Measurements from ENCODE around the gene ZBTB7C. TPM values are rescaled to one million over a fixed set of nuclear protein-coding genes. Genes with fewer than 3 reads are reported as not detected.

The ZBTB7C gene
- total and polyA plus RNA-seq, 9 of the 15 experiments (the other 6 are each of a cell fraction or from before 2014, with no cell fraction given): not detected

DNA sequence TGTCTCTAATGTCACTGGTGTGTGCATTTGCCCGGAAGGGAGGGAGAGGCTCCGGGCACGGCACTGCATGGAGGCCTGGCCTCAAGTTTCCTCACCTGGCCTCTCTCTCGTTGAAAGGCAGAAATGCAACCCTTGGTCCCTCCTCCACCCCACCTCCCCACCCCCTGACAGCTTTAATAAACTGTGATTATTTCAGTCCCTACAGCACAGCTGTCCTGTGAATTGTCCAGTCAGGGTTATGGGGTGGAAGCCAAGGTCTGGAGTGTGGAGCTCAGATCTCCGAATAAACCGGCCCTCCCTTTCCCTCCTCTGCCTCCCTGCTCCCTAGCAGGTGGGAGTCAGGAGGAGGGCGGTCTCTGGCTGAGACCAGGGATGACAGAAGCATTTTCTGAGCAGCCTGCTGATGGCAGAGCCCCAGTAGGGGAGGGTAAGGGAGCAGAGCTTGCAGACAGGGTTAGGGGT lies 279.5 kb downstream of the ZBTB7C start (continued):
- TF ChIP-seq, protein P1, sequence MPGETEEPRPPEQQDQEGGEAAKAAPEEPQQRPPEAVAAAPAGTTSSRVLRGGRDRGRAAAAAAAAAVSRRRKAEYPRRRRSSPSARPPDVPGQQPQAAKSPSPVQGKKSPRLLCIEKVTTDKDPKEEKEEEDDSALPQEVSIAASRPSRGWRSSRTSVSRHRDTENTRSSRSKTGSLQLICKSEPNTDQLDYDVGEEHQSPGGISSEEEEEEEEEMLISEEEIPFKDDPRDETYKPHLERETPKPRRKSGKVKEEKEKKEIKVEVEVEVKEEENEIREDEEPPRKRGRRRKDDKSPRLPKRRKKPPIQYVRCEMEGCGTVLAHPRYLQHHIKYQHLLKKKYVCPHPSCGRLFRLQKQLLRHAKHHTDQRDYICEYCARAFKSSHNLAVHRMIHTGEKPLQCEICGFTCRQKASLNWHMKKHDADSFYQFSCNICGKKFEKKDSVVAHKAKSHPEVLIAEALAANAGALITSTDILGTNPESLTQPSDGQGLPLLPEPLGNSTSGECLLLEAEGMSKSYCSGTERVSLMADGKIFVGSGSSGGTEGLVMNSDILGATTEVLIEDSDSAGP (CRISPR knock-in tag; IDR thresholded peaks at IDR 0.05): no peak

DNA sequence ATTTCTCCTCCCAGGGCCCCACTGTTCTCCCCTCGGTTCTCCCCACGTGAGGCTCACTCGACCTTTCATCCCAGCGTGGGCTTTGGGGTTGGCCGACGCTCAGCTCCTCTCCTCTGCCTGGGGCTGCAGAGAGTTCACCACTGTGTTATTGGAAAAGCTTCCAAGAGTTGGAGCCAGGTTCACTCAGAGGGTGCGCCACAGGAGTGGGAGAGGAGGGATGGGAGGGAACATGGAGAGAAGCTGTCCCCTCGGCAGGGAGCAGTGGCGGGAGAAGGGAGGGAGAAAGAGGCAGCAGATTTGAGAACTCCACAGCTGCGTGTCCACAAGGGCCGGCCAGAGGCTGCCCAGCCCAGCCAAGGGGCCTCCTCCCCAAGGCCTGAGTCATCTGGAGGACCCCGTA lies 281.6 kb downstream of the ZBTB7C start:
- Histone ChIP-seq H3K27me3 (ENCODE audit: control insufficient read depth in 2 of 2, insufficient read depth in 2 of 2, low read length in 2 of 2) (peaks cover 0 to 13% of the 10 kb centered on the region in 2 experiments; a peak in 2 of 5 replicates), H3K9me3 (replicated peaks; ENCODE audit: control insufficient read depth, insufficient read depth, low read depth, low read length) (no peaks in the 10 kb centered on the region), H3K4me3 (no peak overlapping the region), H4K20me1 (replicated peaks; ENCODE audit: control insufficient read depth, insufficient read depth, low read length) (no peaks in the 10 kb centered on the region), H3K4me2 (ENCODE audit: insufficient read depth, low read length) (no peak overlapping the region), H2AFZ (ENCODE audit: low read depth, low read length) (no peak overlapping the region), H3K9ac (ENCODE audit: insufficient read depth in 1 of 2, low read depth in 2 of 2, low read length in 2 of 2) (no peak overlapping the region), H3K79me2 (ENCODE audit: control insufficient read depth, insufficient read depth, low read length) (no peaks in the 10 kb centered on the region), H3K27ac (ENCODE audit: extremely low read depth, low read depth, low read length) (no peak overlapping the region), H3K4me1 (replicated peaks in 1 of 2; ENCODE audit: control insufficient read depth in 2 of 2, insufficient read depth in 2 of 2, low read length in 2 of 2) (no peaks in the 10 kb centered on the region), H3K36me3 (ENCODE audit: control insufficient read depth, insufficient read depth, low read length) (no peaks in the 10 kb centered on the region), H3K9me1 (ENCODE audit: control insufficient read depth, insufficient read depth, low read length) (no peaks in the 10 kb centered on the region)
- in situ Hi-C loops (cut with MboI) (no loop called here), intact Hi-C loops (cut with micrococcal nuclease) (no loop called here)
- DNase-seq (ENCODE audit: extremely low read depth in 1 of 4, low spot score in 3 of 4) (no peak), FAIRE-seq (no peak), ATAC-seq (no peak)
- no TSS peak for BruUV-seq (replicated peaks)
- WGBS (ENCODE audit: insufficient coverage, low coverage, missing lambda C conversion rate): no CpG with 5 or more reads among the region's 12 CpGs
- POLR2A ChIA-PET: no interaction called here
- CTCF ChIA-PET (ENCODE audit: low intra/inter-chr PET ratio): no interaction called here
- TF ChIP-seq CBFB (CRISPR knock-in tag; IDR thresholded peaks at IDR 0.05): no peak
- TF ChIP-seq NUFIP1 (IDR thresholded peaks at IDR 0.05; ENCODE audit: partially characterized antibody): no peak
- TF ChIP-seq, protein P2, sequence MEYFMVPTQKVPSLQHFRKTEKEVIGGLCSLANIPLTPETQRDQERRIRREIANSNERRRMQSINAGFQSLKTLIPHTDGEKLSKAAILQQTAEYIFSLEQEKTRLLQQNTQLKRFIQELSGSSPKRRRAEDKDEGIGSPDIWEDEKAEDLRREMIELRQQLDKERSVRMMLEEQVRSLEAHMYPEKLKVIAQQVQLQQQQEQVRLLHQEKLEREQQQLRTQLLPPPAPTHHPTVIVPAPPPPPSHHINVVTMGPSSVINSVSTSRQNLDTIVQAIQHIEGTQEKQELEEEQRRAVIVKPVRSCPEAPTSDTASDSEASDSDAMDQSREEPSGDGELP (CRISPR knock-in tag; IDR thresholded peaks at IDR 0.05; ENCODE audit: borderline replicate concordance): no peak
- TF ChIP-seq FOS (IDR thresholded peaks at IDR 0.05; ENCODE audit: extremely low read depth, insufficient read length): no peak
- TF ChIP-seq, protein P3, sequence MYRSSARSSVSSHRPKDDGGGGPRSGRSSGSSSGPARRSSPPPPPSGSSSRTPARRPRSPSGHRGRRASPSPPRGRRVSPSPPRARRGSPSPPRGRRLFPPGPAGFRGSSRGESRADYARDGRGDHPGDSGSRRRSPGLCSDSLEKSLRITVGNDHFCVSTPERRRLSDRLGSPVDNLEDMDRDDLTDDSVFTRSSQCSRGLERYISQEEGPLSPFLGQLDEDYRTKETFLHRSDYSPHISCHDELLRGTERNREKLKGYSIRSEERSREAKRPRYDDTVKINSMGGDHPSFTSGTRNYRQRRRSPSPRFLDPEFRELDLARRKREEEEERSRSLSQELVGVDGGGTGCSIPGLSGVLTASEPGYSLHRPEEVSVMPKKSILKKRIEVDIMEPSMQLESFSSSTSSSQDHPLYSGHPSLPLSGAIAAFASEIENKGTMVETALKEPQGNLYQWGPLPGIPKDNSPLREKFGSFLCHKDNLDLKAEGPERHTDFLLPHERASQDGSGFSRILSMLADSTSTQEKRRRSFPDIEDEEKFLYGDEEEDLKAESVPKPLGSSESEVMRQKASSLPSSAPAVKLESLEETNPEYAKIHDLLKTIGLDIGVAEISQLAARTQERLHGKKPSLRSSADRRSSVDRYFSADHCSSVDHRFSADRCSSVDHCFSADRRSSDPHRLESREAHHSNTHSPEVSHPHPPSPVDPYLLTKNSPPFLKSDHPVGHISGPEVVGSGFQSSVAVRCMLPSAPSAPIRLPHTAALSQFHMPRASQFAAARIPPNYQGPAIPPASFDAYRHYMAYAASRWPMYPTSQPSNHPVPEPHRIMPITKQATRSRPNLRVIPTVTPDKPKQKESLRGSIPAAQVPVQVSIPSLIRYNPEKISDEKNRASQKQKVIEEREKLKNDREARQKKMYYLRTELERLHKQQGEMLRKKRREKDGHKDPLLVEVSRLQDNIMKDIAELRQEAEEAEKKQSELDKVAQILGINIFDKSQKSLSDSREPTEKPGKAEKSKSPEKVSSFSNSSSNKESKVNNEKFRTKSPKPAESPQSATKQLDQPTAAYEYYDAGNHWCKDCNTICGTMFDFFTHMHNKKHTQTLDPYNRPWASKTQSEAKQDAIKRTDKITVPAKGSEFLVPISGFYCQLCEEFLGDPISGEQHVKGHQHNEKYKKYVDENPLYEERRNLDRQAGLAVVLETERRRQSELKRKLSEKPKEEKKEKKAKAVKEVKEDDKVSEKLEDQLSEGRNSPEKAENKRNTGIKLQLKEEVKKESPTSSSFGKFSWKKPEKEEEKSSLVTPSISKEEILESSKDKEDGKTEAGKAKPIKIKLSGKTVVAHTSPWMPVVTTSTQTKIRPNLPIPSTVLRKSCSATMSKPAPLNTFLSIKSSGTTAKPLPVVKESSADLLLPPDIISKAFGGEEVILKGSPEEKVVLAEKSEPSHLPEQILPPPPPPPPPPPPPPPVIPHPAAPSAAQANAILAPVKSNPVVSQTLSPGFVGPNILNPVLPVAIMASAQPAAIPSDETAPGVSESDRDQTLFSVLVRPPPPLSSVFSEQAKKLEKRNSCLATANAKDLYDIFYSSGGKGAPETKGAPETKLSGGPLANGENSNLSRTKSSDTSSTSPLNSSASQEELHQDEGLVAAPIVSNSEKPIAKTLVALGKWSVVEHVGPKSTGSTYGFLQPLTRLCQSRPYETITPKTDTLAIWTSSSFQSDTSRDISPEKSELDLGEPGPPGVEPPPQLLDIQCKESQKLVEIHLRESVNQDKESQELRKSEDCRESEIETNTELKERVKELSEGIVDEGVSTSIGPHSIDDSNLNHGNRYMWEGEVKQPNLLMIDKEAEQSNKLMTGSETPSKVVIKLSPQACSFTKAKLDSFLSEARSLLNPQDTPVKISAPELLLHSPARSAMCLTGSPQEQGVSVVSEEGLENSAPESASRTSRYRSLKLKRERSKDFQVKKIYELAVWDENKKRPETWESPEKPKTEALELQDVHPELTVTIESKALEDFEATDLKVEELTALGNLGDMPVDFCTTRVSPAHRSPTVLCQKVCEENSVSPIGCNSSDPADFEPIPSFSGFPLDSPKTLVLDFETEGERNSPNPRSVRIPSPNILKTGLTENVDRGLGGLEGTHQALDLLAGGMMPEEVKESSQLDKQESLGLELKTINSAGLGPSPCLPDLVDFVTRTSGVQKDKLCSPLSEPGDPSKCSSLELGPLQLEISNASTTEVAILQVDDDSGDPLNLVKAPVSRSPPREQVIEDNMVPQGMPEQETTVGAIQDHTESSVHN (IDR thresholded peaks at IDR 0.05; ENCODE audit: borderline replicate concordance in 1 of 2, low read depth in 1 of 2): no peak
- TF ChIP-seq ZNF146 (CRISPR knock-in tag; IDR thresholded peaks at IDR 0.05; ENCODE audit: unreplicated experiment): no peak
- no peak for TF ChIP-seq SIRT6 (IDR thresholded peaks at IDR 0.05; ENCODE audit: low read depth, low read length)
- no peak for TF ChIP-seq ZNF174 (CRISPR knock-in tag; IDR thresholded peaks at IDR 0.05)
- TF ChIP-seq ZNF41 (CRISPR knock-in tag; conservative IDR thresholded peaks at IDR 0.05): no peak
- TF ChIP-seq PHB (CRISPR knock-in tag; IDR thresholded peaks at IDR 0.05): no peak

Measured in K562 (cell line).